GM21390 (cell line): ENCODE results near the gene SRP54.
"Not testable (repeated sequence)": the region's sequence is repeated elsewhere in the genome, so short reads cannot be mapped to it uniquely, and the experiment has no call there.

Source experiments
- ATAC-seq: cut with Tn5 transposase; IDR thresholded peaks from one replicate; pipeline ENCODE4 v1.9.1; 2021; ENCODE audit not compliant: unreplicated experiment

The SRP54 gene

GRCh38 chr14:34983148-34983760 is 462 bp downstream of the SRP54 start:
- ATAC-seq: peak; percentile 19

GRCh38 chr14:34983786-34984185 is 994 bp downstream of the SRP54 start:
- no peak for ATAC-seq

GRCh38 chr14:34985740-34986139 is 2.9 kb downstream of the SRP54 start:
- ATAC-seq: no peak

- ATAC-seq: no peak
Observed at GRCh38 chr14:34987180-34987579, 4.4 kb downstream of the SRP54 start.

GRCh38 chr14:34989762-34990161 is 7.0 kb downstream of the SRP54 start:
- ATAC-seq: no peak

GRCh38 chr14:34993426-34993825 is 10.6 kb downstream of the SRP54 start:
- ATAC-seq: no peak

- ATAC-seq: no peak
Observed at GRCh38 chr14:34994668-34995067, 11.9 kb downstream of the SRP54 start.

GRCh38 chr14:34997762-34998161 is 15.0 kb downstream of the SRP54 start:
- ATAC-seq: no peak

GRCh38 chr14:34999500-34999899 is 16.7 kb downstream of the SRP54 start:
- ATAC-seq: no peak

GRCh38 chr14:35001621-35002020 is 18.8 kb downstream of the SRP54 start:
- ATAC-seq: no peak

GRCh38 chr14:35004839-35005238 is 22.0 kb downstream of the SRP54 start:
- no peak for ATAC-seq

- ATAC-seq: no peak
Observed at GRCh38 chr14:35016568-35016967, 33.8 kb downstream of the SRP54 start.

- no peak for ATAC-seq
Observed at GRCh38 chr14:35020713-35021112, 37.9 kb downstream of the SRP54 start.

- no peak for ATAC-seq
Observed at GRCh38 chr14:35028435-35028834, 45.6 kb downstream of the SRP54 start.

GRCh38 chr14:35032562-35032961 is 49.8 kb downstream of the SRP54 start:
- no peak for ATAC-seq

- ATAC-seq: no peak
Observed at GRCh38 chr14:35034440-35034833, 51.6 kb downstream of the SRP54 start.

- ATAC-seq: not testable (repeated sequence)
Observed at GRCh38 chr14:35034944-35035554, 52.3 kb downstream of the SRP54 start.

- ATAC-seq: not testable (repeated sequence)
Observed at GRCh38 chr14:35038312-35038711, 55.5 kb downstream of the SRP54 start.

GRCh38 chr14:35042632-35043031 is 59.8 kb downstream of the SRP54 start:
- ATAC-seq: no peak

- no peak for ATAC-seq
Observed at GRCh38 chr14:35043046-35043445, 60.3 kb downstream of the SRP54 start.

- no peak for ATAC-seq
Observed at GRCh38 chr14:35044939-35045797, 62.4 kb downstream of the SRP54 start.

- no peak for ATAC-seq
Observed at GRCh38 chr14:35045798-35046047, 62.9 kb downstream of the SRP54 start.
